Measurements from ENCODE around the gene CTU2.

The CTU2 gene

GRCh38 chr16:88761143-88761534, 54.8 kb downstream of the CTU2 start:
- DNase-seq (ENCODE audit: low spot score) = no peak

- no peak for DNase-seq (ENCODE audit: low spot score)
These were observed 55.5 kb downstream of the CTU2 start for GRCh38 chr16:88761830-88762229.

GRCh38 chr16:88762258-88762870, 56.1 kb downstream of the CTU2 start:
- DNase-seq (ENCODE audit: low spot score) = no peak

GRCh38 chr16:88762941-88763340, 56.6 kb downstream of the CTU2 start:
- no peak for DNase-seq (ENCODE audit: low spot score)

GRCh38 chr16:88763502-88764053, 57.3 kb downstream of the CTU2 start:
- no peak for DNase-seq (ENCODE audit: low spot score)

- DNase-seq (ENCODE audit: low spot score) = no peak
These were observed 57.8 kb downstream of the CTU2 start for GRCh38 chr16:88764080-88764479.

GRCh38 chr16:88764913-88765349, 58.6 kb downstream of the CTU2 start:
- DNase-seq (ENCODE audit: low spot score) = no peak

Measured in CD4-positive, alpha-beta T cell treated with Interleukin-2 at 100 ng/mL for 4 hours (primary cell).